H1 (cell line): ENCODE measurements around the gene SLC22A13. TPM values are rescaled to one million over a fixed set of nuclear protein-coding genes. Genes with fewer than 3 reads are reported as not detected.

Source experiments
- CTCF ChIA-PET: fragments of 300-600 bp; sonication (Branson Sonifier 250); formaldehyde crosslinking; loops from one replicate; lab custom pipeline; 2021; ENCODE audit not compliant: partially characterized antibody; lab: Charles Lee
- POLR2A ChIA-PET: fragments of 300-600 bp; sonication (Branson Sonifier 250); formaldehyde crosslinking; loops from one replicate; lab custom pipeline; 2021; ENCODE audit warnings: inconsistent platforms; ENCODE audit not compliant: partially characterized antibody; lab: Charles Lee
- DNase-seq, 2 experiments: peaks; one replicate each; pipeline versions ENCODE4 v3.0.0 to v3.0.0-alpha.2; 2010 to 2022; ENCODE audit warnings: low spot score in 2 of 2, low read depth in 1 of 2, mixed read lengths in 1 of 2
- FAIRE-seq: peaks from 2 replicates; lab custom pipeline; 2011; peaks lifted over from hg19 to GRCh38; lab: Jason Lieb, UNC
- H2AFZ ChIP-seq: 2 replicates; pipeline ENCODE4 v1.8.1; 2012; ENCODE audit warnings: low read length, inconsistent platforms
- H2AK5ac ChIP-seq: 2 replicates; pipeline ENCODE4 v1.6.1; 2013; ENCODE audit warnings: low read depth, low read length
- H2BK120ac ChIP-seq: replicated peaks from 2 replicates; pipeline ENCODE3; 2013; ENCODE audit warnings: low read depth, low read length, inconsistent platforms
- H2BK12ac ChIP-seq: 2 replicates; pipeline ENCODE4 v1.6.1; 2013; ENCODE audit warnings: low read depth, low read length
- H2BK15ac ChIP-seq: 2 replicates; pipeline ENCODE4 v1.6.1; 2013; ENCODE audit warnings: low read length
- H2BK20ac ChIP-seq: 2 replicates; pipeline ENCODE4 v1.6.1; 2013; ENCODE audit warnings: low read length
- H2BK5ac ChIP-seq: 2 replicates; pipeline ENCODE4 v1.6.1; 2013; ENCODE audit warnings: low read depth, low read length
- H3K14ac ChIP-seq: 2 replicates; pipeline ENCODE4 v1.6.1; 2013; ENCODE audit warnings: inconsistent platforms; ENCODE audit not compliant: insufficient read length
- H3K18ac ChIP-seq: 2 replicates; pipeline ENCODE4 v1.6.1; 2013; ENCODE audit warnings: low read length; ENCODE audit errors: extremely low read depth
- H3K23ac ChIP-seq: 2 replicates; pipeline ENCODE4 v1.6.1; 2013; ENCODE audit warnings: inconsistent platforms; ENCODE audit not compliant: insufficient read length
- H3K23me2 ChIP-seq: 2 replicates; pipeline ENCODE4 v1.6.1; 2013; ENCODE audit warnings: low read depth, low read length
- H3K27ac ChIP-seq: 2 replicates; pipeline ENCODE4 v1.6.1; 2011; ENCODE audit warnings: low read depth, low read length, inconsistent platforms
- H3K27me3 ChIP-seq, 4 experiments: replicated peaks in 1 of 4; 1 replicate in 1 of 4; 2 replicates in 3 of 4; pipeline versions ENCODE4 v1.6.1 to v1.8.1; 2011 to 2013; ENCODE audit warnings: low read length in 3 of 4, mild to moderate bottlenecking in 3 of 4, inconsistent platforms in 2 of 4, mixed read lengths in 2 of 4, moderate library complexity in 1 of 4; ENCODE audit not compliant: control insufficient read depth in 3 of 4, insufficient read depth in 3 of 4; ENCODE audit errors: extremely low read depth in 1 of 4
- H3K36me3 ChIP-seq, 4 experiments: 2 replicates each; pipeline versions ENCODE4 v1.6.1 to v1.8.1; 2011 to 2013; ENCODE audit warnings: mild to moderate bottlenecking in 4 of 4, low read length in 3 of 4, moderate library complexity in 2 of 4, control low read depth in 1 of 4, inconsistent platforms in 1 of 4; ENCODE audit not compliant: insufficient read depth in 4 of 4, control insufficient read depth in 2 of 4
- H3K4ac ChIP-seq: replicated peaks from 2 replicates; pipeline ENCODE3; 2013; ENCODE audit warnings: low read length, low read depth, mixed read lengths, inconsistent platforms; ENCODE audit not compliant: insufficient read length
- H3K4me1 ChIP-seq, 4 experiments: replicated peaks in 1 of 4; 1 replicate in 1 of 4; 2 replicates in 3 of 4; pipeline versions ENCODE4 v1.6.1 to v1.8.1; 2011 to 2013; ENCODE audit warnings: low read length in 3 of 4, inconsistent platforms in 2 of 4, mixed read lengths in 1 of 4; ENCODE audit not compliant: insufficient read depth in 4 of 4, control insufficient read depth in 3 of 4
- H3K4me2 ChIP-seq, 2 experiments: 2 replicates each; pipeline versions ENCODE4 v1.6.1 to v1.8.1; 2011 to 2013; ENCODE audit warnings: low read depth in 2 of 2, low read length in 2 of 2, control low read depth in 1 of 2, inconsistent platforms in 1 of 2, mild to moderate bottlenecking in 1 of 2; ENCODE audit not compliant: insufficient read depth in 1 of 2
- H3K4me3 ChIP-seq, 4 experiments: fragments of 200-600, 300-600 bp in 1 of 4; sonication (generic), shearing (Covaris generic), sonication (Bioruptor Twin) in 1 of 4; 2 replicates each; pipeline versions ENCODE4 v1.5.1 to v1.8.1; 2011 to 2016; ENCODE audit warnings: low read length in 4 of 4, low read depth in 3 of 4, control low read depth in 2 of 4, inconsistent platforms in 2 of 4, mild to moderate bottlenecking in 2 of 4, mixed read lengths in 1 of 4, moderate library complexity in 1 of 4; ENCODE audit not compliant: insufficient read depth in 2 of 4; ENCODE audit errors: extremely low read depth in 1 of 4
- H3K56ac ChIP-seq: replicated peaks from 2 replicates; pipeline ENCODE3; 2013; ENCODE audit warnings: low read depth, mild to moderate bottlenecking, mixed read lengths, low read length, inconsistent platforms; ENCODE audit not compliant: insufficient read length
- H3K79me1 ChIP-seq: 2 replicates; pipeline ENCODE4 v1.6.1; 2013; ENCODE audit warnings: low read depth, low read length, control low read depth
- H3K79me2 ChIP-seq, 2 experiments: 2 replicates each; pipeline versions ENCODE4 v1.6.1 to v1.8.1; 2012 to 2013; ENCODE audit warnings: low read length in 2 of 2, mild to moderate bottlenecking in 2 of 2, inconsistent platforms in 1 of 2; ENCODE audit not compliant: insufficient read depth in 2 of 2, control insufficient read depth in 1 of 2
- H3K9ac ChIP-seq, 4 experiments: replicated peaks in 1 of 4; 1 replicate in 1 of 4; 2 replicates in 3 of 4; pipeline versions ENCODE4 v1.6.1 to v1.8.1; 2011 to 2013; ENCODE audit warnings: low read depth in 3 of 4, low read length in 3 of 4, control low read depth in 2 of 4, mild to moderate bottlenecking in 2 of 4, moderate library complexity in 2 of 4, inconsistent platforms in 1 of 4; ENCODE audit errors: extremely low read depth in 1 of 4
- H3K9me3 ChIP-seq, 2 experiments: 2 replicates each; pipeline versions ENCODE4 v1.6.1 to v1.8.1; 2012 to 2013; ENCODE audit warnings: mild to moderate bottlenecking in 2 of 2, moderate library complexity in 2 of 2, control low read depth in 1 of 2, inconsistent platforms in 1 of 2, low read depth in 1 of 2, low read length in 1 of 2, mixed read lengths in 1 of 2; ENCODE audit not compliant: insufficient read depth in 2 of 2
- H4K20me1 ChIP-seq, 2 experiments: replicated peaks in 1 of 2; 2 replicates each; pipeline versions ENCODE3 to v1.8.1; 2011 to 2013; ENCODE audit warnings: inconsistent platforms in 2 of 2, low read length in 2 of 2, mild to moderate bottlenecking in 1 of 2; ENCODE audit not compliant: insufficient read depth in 2 of 2, control insufficient read depth in 1 of 2
- H4K5ac ChIP-seq: 2 replicates; pipeline ENCODE4 v1.6.1; 2013; ENCODE audit warnings: low read length, low read depth, mixed read lengths, inconsistent platforms; ENCODE audit not compliant: insufficient read length
- H4K8ac ChIP-seq: 2 replicates; pipeline ENCODE4 v1.8.0; 2013; ENCODE audit warnings: mild to moderate bottlenecking, moderate library complexity, low read length, inconsistent platforms; ENCODE audit not compliant: insufficient read depth; ENCODE audit errors: extremely low read depth
- H4K91ac ChIP-seq: replicated peaks from 2 replicates; pipeline ENCODE3; 2013; ENCODE audit warnings: low read length, mixed read lengths, inconsistent platforms; ENCODE audit not compliant: insufficient read length
- BCL11A ChIP-seq, 2 experiments: IDR thresholded peaks; one replicate each; pipeline ENCODE4 v1.6.1; 2011; ENCODE audit warnings: low read depth in 2 of 2, low read length in 2 of 2, mild to moderate bottlenecking in 2 of 2
- BRCA1 ChIP-seq: IDR thresholded peaks from 2 replicates; pipeline ENCODE4 v1.6.1; 2012; ENCODE audit warnings: low read depth, low read length, improper control_type of control experiment
- CTCF ChIP-seq, 3 experiments: IDR thresholded peaks; 1 replicate in 2 of 3; 2 replicates in 1 of 3; pipeline versions ENCODE4 v1.5.1 to v1.6.1; 2011; ENCODE audit warnings: low read length in 3 of 3, mild to moderate bottlenecking in 3 of 3, inconsistent platforms in 2 of 3, low read depth in 1 of 3, moderate library complexity in 1 of 3; ENCODE audit not compliant: insufficient read depth in 1 of 3; ENCODE audit errors: control extremely low read depth in 1 of 3
- FOSL1 ChIP-seq: IDR thresholded peaks from 2 replicates; pipeline ENCODE4 v1.6.1; 2011; ENCODE audit warnings: mild to moderate bottlenecking, low read depth, low read length, moderate library complexity; ENCODE audit not compliant: insufficient read depth
- JUN ChIP-seq: IDR thresholded peaks from 2 replicates; pipeline ENCODE4 v1.6.1; 2011; ENCODE audit warnings: low read depth, mild to moderate bottlenecking, improper control_type of control experiment, low read length
- JUND ChIP-seq: IDR thresholded peaks from 2 replicates; pipeline ENCODE4 v1.6.1; 2011; ENCODE audit warnings: mild to moderate bottlenecking, improper control_type of control experiment, low read length
- NANOG ChIP-seq: IDR thresholded peaks from 2 replicates; pipeline ENCODE4 v1.6.1; 2011; ENCODE audit warnings: low read length, low read depth, mild to moderate bottlenecking, inconsistent platforms; ENCODE audit not compliant: insufficient read depth, poor library complexity, severe bottlenecking
- SP1 ChIP-seq: IDR thresholded peaks from 2 replicates; pipeline ENCODE4 v1.6.1; 2011; ENCODE audit warnings: low read depth, low read length
- SP2 ChIP-seq: IDR thresholded peaks from 2 replicates; pipeline ENCODE4 v1.6.1; 2012; ENCODE audit warnings: mild to moderate bottlenecking, low read length, inconsistent platforms
- SP4 ChIP-seq: IDR thresholded peaks from 2 replicates; pipeline ENCODE4 v1.6.1; 2012; ENCODE audit warnings: low read length, inconsistent platforms
- YY1 ChIP-seq: IDR thresholded peaks from 2 replicates; pipeline ENCODE4 v1.6.1; 2011; ENCODE audit warnings: low read depth, mild to moderate bottlenecking, low read length
- WGBS, 2 experiments: shearing (Covaris generic) in 1 of 2; methylation state at CpG; one replicate each; pipeline versions ENCODE4 v1.1.6 to v1.1.7; 2013 to 2015; ENCODE audit warnings: low lambda C conversion rate in 2 of 2, mixed read lengths in 2 of 2, inconsistent platforms in 1 of 2, low coverage in 1 of 2, missing lambda C conversion rate in 1 of 2; ENCODE audit not compliant: insufficient replicate concordance in 2 of 2, insufficient coverage in 1 of 2, insufficient read length in 1 of 2; ENCODE audit errors: extremely low coverage in 1 of 2, missing lambda C conversion rate in 1 of 2; 5-methylcytosine and 5-hydroxymethylcytosine counted together
- polyA plus RNA-seq, 7 experiments: library from polyadenylated mRNA; depleted of rRNA in 3 of 7; stranded (reverse) in 5 of 7; unstranded in 2 of 7; fragments of >200 nt in 5 of 7; fragments of 200-250 nt in 2 of 7; gene quantifications; 1 replicate in 5 of 7; 2 replicates in 1 of 7; 4 replicates in 1 of 7; pipeline versions ENCODE4 v1.2.1 to v1.2.3, GENCODE V29; 2011 to 2013; ENCODE audit warnings: missing spikeins in 2 of 7, mixed read lengths in 2 of 7
- total RNA-seq: library from RNA; stranded (reverse); fragmentation: NEBNext Ultra II Directional; extraction: Animal tissue kit (Norgen Biotek cat#: 25700); gene quantifications from 2 replicates; pipeline ENCODE4 v1.2.1, GENCODE V29; 2021
- TF ChIP-seq, protein P1 (sequence below): IDR thresholded peaks from 2 replicates; pipeline ENCODE4 v1.6.1; 2012; ENCODE audit warnings: inconsistent platforms

The SLC22A13 gene
- total and polyA plus RNA-seq, 2 of the 8 experiments (the other 6 are each of a cell fraction or from before 2014, with no cell fraction given): 0.05 to 0.41 TPM

GRCh38 chr3:38255627-38256026 lies 10.0 kb upstream of the SLC22A13 start:
- no peak overlapping the region for H3K9ac ChIP-seq
- H3K56ac ChIP-seq: no peak overlapping the region
- no peak overlapping the region for H4K5ac ChIP-seq
- no peak overlapping the region for H2AFZ ChIP-seq
- H3K79me2 ChIP-seq: no peaks in the 10 kb centered on the region
- ChIA-PET POLR2A (interaction anchor here (1.1 kb wide), 1 partner anchor 23 kb away, joined by 3 read pairs; no protein-coding TSS in a partner anchor), CTCF (interaction anchor here (0.6 to 1.3 kb wide), 4 partner anchors 13 to 217 kb away, joined by 3 to 4 read pairs (median 3); no protein-coding TSS in a partner anchor)
- no peak overlapping the region for H4K91ac ChIP-seq
- H4K8ac ChIP-seq: no peak overlapping the region
- DNase-seq (no peak), FAIRE-seq (no peak)
- H3K18ac ChIP-seq: no peak overlapping the region
- H3K14ac ChIP-seq: no peak overlapping the region
- H2BK15ac ChIP-seq: no peak overlapping the region
- no peak overlapping the region for H3K4me2 ChIP-seq
- peaks cover 2% of the 10 kb centered on the region for H3K79me1 ChIP-seq
- H2BK12ac ChIP-seq: no peak overlapping the region
- H3K27ac ChIP-seq: no peak overlapping the region
- WGBS, 2 experiments: 100% methylated on average over 1 of the region's 1 CpG; no CpG with 5 or more reads in 1 of the 2 experiments
- H3K23ac ChIP-seq: no peak overlapping the region
- H3K9me3 ChIP-seq: no peaks in the 10 kb centered on the region
- H3K4me3 ChIP-seq: no peak overlapping the region
- no peak overlapping the region for H2BK5ac ChIP-seq
- peaks cover 14 to 33% (median 26%) of the 10 kb centered on the region in 4 experiments for H3K36me3 ChIP-seq
- no peaks in the 10 kb centered on the region for H3K23me2 ChIP-seq
- no peaks in the 10 kb centered on the region for H3K27me3 ChIP-seq
- no peak overlapping the region for H2BK120ac ChIP-seq
- no peak overlapping the region for H2AK5ac ChIP-seq
- H4K20me1 ChIP-seq: peaks cover 0 to 4% of the 10 kb centered on the region in 2 experiments
- no peak overlapping the region for H2BK20ac ChIP-seq
- H3K4me1 ChIP-seq: no peaks in the 10 kb centered on the region
- H3K4ac ChIP-seq: no peak overlapping the region
- TF ChIP-seq, protein P1, sequence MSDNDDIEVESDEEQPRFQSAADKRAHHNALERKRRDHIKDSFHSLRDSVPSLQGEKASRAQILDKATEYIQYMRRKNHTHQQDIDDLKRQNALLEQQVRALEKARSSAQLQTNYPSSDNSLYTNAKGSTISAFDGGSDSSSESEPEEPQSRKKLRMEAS: no peak
- TF ChIP-seq BRCA1: no peak
- TF ChIP-seq CTCF (IDR thresholded peaks at IDR 0.05; ENCODE audit: control extremely low read depth in 1 of 3, insufficient read depth in 1 of 3, low read depth in 1 of 3, low read length in 3 of 3): no peak
- TF ChIP-seq BCL11A (IDR thresholded peaks at IDR 0.05; ENCODE audit: low read depth in 2 of 2, low read length in 2 of 2): no peak
- TF ChIP-seq SP2: no peak
- TF ChIP-seq SP1: no peak
- TF ChIP-seq JUN: no peak
- TF ChIP-seq FOSL1: no peak
- TF ChIP-seq YY1: no peak
- TF ChIP-seq SP4: no peak
- no peak for TF ChIP-seq NANOG
- no peak for TF ChIP-seq JUND
